ENCODE data around the gene ADAMTS3.

Gene ADAMTS3

GRCh38 chr4:72602396-72603376, 33.7 kb upstream of the ADAMTS3 start:
- TF ChIP-seq TEAD4 (IDR thresholded peaks at IDR 0.05) (no peak), CREB1 (IDR thresholded peaks at IDR 0.05; ENCODE audit: low read depth) (no peak), EP300 (IDR thresholded peaks at IDR 0.05; ENCODE audit: borderline replicate concordance) (no peak), CEBPB (IDR thresholded peaks at IDR 0.05) (no peak), FOXM1 (IDR thresholded peaks at IDR 0.05; ENCODE audit: borderline replicate concordance, low read depth) (no peak), USF1 (IDR thresholded peaks at IDR 0.05) (no peak), RAD21 (IDR thresholded peaks at IDR 0.05; ENCODE audit: low read depth) (no peak)

- no peak for TF ChIP-seq EGR1 (IDR thresholded peaks at IDR 0.05)
- TF ChIP-seq REST (IDR thresholded peaks at IDR 0.05; ENCODE audit: low read depth) = no peak
- no peak for TF ChIP-seq RAD21 (IDR thresholded peaks at IDR 0.05; ENCODE audit: low read depth)
- no peak for TF ChIP-seq TAF1 (IDR thresholded peaks at IDR 0.05; ENCODE audit: low read depth)
- TF ChIP-seq MAX (IDR thresholded peaks at IDR 0.05) = no peak
- no peak for TF ChIP-seq CEBPB (IDR thresholded peaks at IDR 0.05)
- TF ChIP-seq ZBTB7A (IDR thresholded peaks at IDR 0.05; ENCODE audit: low read depth) = no peak
- TF ChIP-seq YY1 (IDR thresholded peaks at IDR 0.05; ENCODE audit: low read depth) = no peak
Observed at GRCh38 chr4:72591547-72592454, 22.8 kb upstream of the ADAMTS3 start.

- TF ChIP-seq EP300 (IDR thresholded peaks at IDR 0.05; ENCODE audit: borderline replicate concordance) (no peak), TCF12 (IDR thresholded peaks at IDR 0.05; ENCODE audit: low read depth) (no peak), TAF1 (IDR thresholded peaks at IDR 0.05; ENCODE audit: low read depth) (no peak), FOXM1 (IDR thresholded peaks at IDR 0.05; ENCODE audit: borderline replicate concordance, low read depth) (no peak), NFIC (IDR thresholded peaks at IDR 0.05) (no peak), REST (IDR thresholded peaks at IDR 0.05; ENCODE audit: low read depth) (no peak), RAD21 (IDR thresholded peaks at IDR 0.05; ENCODE audit: low read depth) (no peak), MAX (IDR thresholded peaks at IDR 0.05) (no peak), USF1 (IDR thresholded peaks at IDR 0.05) (no peak), TEAD4 (IDR thresholded peaks at IDR 0.05) (no peak), CREB1 (IDR thresholded peaks at IDR 0.05; ENCODE audit: low read depth) (no peak), ZBTB7A (IDR thresholded peaks at IDR 0.05; ENCODE audit: low read depth) (no peak), YY1 (IDR thresholded peaks at IDR 0.05; ENCODE audit: low read depth) (no peak), EGR1 (IDR thresholded peaks at IDR 0.05) (no peak), CEBPB (IDR thresholded peaks at IDR 0.05) (no peak)
Observed at GRCh38 chr4:72587334-72587733, 18.3 kb upstream of the ADAMTS3 start.

GRCh38 chr4:72582853-72583252, 13.8 kb upstream of the ADAMTS3 start:
- TF ChIP-seq REST (IDR thresholded peaks at IDR 0.05; ENCODE audit: low read depth) (no peak), YY1 (IDR thresholded peaks at IDR 0.05; ENCODE audit: low read depth) (no peak), CREB1 (IDR thresholded peaks at IDR 0.05; ENCODE audit: low read depth) (no peak), MAX (IDR thresholded peaks at IDR 0.05) (no peak)
